Colonic mucosa (tissue), 4 donors: ENCODE data around the gene B4GALT6. TPM values are rescaled to one million over a fixed set of nuclear protein-coding genes. Genes with fewer than 3 reads are reported as not detected.
A peak's percentile ranks its signal among the peaks of the same experiment; 100 is the strongest.

Source experiments
- DNase-seq: peaks from one replicate; pipeline ENCODE4 v3.0.0-alpha.2; 2020
- H3K27ac ChIP-seq: fragments of 200-600 bp; one replicate; pipeline ENCODE4 v1.8.0; 2021
- H3K27me3 ChIP-seq: fragments of 200-600 bp; one replicate; pipeline ENCODE4 v1.8.0; 2021
- H3K36me3 ChIP-seq: fragments of 200-600 bp; one replicate; pipeline ENCODE4 v1.8.0; 2021
- H3K4me1 ChIP-seq: fragments of 200-600 bp; one replicate; pipeline ENCODE4 v1.8.0; 2021; ENCODE audit warnings: mild to moderate bottlenecking
- H3K4me3 ChIP-seq: fragments of 200-600 bp; one replicate; pipeline ENCODE4 v1.8.0; 2021
- H3K9ac ChIP-seq, 2 donors: one replicate each; pipeline ENCODE4 v1.7.0; 2013; ENCODE audit warnings: control low read depth in 2 of 2, low read depth in 2 of 2, low read length in 2 of 2
- H3K9me3 ChIP-seq: fragments of 200-600 bp; one replicate; pipeline ENCODE4 v1.8.0; 2021
- intact Hi-C: fragments of 100-400 bp; cut with DNase I; formaldehyde crosslinking; loops from one replicate; pipeline ENCODE4 v1.14.1; 2022
- total RNA-seq, 2 donors: library from RNA; stranded (reverse); fragmentation: NEBNext Ultra II Directional in 1 of 2; extraction: Animal tissue kit (Norgen Biotek cat#: 25700) in 1 of 2; gene quantifications; one replicate each; pipeline ENCODE4 v1.2.1, GENCODE V29; 2021
- TF ChIP-seq, protein P1 (sequence below): fragments of 200-600 bp; IDR thresholded peaks from one replicate; pipeline ENCODE4 v1.8.0; 2022; ENCODE audit warnings: antibody characterized with exemption, mild to moderate bottlenecking
- donor health status: healthy.
- donor health status: DM: no; HTN: no; CAD: no.
- donor health status: DM: no; HTN: no; CAD: no.

Gene B4GALT6
- total RNA-seq, 2 donors from 2014 or later: 5.7 to 7.5 TPM

DNA sequence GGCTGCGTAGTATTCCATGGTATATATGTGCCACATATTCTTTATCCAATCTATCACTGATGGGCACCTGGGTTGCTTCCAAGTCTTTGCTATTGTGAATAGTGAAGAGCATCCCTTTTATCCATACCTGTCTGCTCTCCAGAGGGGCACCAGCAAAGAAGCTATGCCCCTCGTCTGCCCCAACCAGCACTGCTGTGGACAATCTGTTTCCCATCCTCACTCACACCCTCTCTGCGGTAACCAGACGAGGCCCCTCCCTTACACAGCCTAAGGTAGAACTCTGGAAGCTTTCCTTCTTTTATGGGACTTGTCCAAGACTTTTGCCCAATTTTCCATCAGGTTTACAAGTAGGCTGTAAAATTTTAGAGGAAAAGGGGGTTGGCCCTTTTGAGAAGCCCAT, 67.8 kb downstream of the B4GALT6 start:
- TF ChIP-seq, protein P1, sequence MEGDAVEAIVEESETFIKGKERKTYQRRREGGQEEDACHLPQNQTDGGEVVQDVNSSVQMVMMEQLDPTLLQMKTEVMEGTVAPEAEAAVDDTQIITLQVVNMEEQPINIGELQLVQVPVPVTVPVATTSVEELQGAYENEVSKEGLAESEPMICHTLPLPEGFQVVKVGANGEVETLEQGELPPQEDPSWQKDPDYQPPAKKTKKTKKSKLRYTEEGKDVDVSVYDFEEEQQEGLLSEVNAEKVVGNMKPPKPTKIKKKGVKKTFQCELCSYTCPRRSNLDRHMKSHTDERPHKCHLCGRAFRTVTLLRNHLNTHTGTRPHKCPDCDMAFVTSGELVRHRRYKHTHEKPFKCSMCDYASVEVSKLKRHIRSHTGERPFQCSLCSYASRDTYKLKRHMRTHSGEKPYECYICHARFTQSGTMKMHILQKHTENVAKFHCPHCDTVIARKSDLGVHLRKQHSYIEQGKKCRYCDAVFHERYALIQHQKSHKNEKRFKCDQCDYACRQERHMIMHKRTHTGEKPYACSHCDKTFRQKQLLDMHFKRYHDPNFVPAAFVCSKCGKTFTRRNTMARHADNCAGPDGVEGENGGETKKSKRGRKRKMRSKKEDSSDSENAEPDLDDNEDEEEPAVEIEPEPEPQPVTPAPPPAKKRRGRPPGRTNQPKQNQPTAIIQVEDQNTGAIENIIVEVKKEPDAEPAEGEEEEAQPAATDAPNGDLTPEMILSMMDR: no peak
- H3K36me3 ChIP-seq: no peaks in the 10 kb centered on the region
- intact Hi-C loops: no loop called here

DNA sequence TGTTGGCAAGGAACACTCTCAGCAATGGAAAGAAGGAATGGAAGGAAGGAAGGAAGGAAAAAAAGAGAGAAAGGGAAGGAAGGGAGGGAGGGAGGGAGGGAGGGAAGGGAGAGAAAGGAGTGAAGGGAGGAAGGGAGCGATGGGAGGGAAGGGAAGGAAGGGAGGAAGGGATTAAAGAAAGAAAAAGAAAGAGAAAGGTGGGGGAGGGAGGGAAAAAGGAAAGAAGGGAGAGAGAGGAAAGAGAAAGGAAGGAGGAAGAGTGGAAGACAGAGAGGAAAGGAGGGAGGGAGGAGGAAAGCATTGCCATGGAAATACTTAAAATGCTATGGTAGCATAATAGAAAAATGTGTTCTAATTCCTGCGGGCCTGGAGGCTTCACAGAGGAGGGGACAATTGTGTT, 70.3 kb downstream of the B4GALT6 start:
- no peaks in the 10 kb centered on the region for H3K36me3 ChIP-seq
- no peak for DNase-seq
- no peak overlapping the region for H3K4me3 ChIP-seq
- H3K4me1 ChIP-seq: no peaks in the 10 kb centered on the region
- H3K27ac ChIP-seq: no peak overlapping the region
- intact Hi-C loops: no loop called here
- H3K9me3 ChIP-seq: no peaks in the 10 kb centered on the region
- no peaks in the 10 kb centered on the region for H3K27me3 ChIP-seq
- no peak overlapping the region for H3K9ac ChIP-seq
- TF ChIP-seq, protein P1: no peak

More for the DNA sequence above, 67.8 kb downstream of the B4GALT6 start:
- DNase-seq: no peak
- no peaks in the 10 kb centered on the region for H3K4me1 ChIP-seq
- no peak overlapping the region for H3K27ac ChIP-seq
- H3K9ac ChIP-seq: no peak overlapping the region
- no peak overlapping the region for H3K4me3 ChIP-seq
- H3K9me3 ChIP-seq: no peaks in the 10 kb centered on the region
- H3K27me3 ChIP-seq: no peaks in the 10 kb centered on the region

DNA sequence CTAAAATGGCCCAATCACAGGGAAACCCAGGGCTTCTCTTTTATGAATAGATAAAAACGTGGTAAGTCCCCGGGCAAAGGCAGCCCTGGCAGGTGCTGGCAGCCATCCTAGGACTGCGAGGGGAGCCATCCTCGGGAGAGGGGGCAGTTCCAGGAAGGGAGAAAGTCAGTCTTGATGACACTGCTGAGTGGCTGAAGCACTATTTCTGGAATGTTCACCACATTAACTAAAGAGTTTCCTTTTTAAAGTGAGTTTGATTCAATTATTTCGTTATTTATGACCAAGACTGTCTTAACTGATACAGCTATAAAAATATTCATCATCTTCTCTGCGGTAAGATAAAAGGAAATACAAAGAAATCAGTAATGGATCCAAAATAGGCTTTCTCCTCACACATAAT, 72.3 kb downstream of the B4GALT6 start:
- DNase-seq: no peak
- no peak overlapping the region for H3K4me3 ChIP-seq
- H3K9me3 ChIP-seq: no peaks in the 10 kb centered on the region
- no peaks in the 10 kb centered on the region for H3K4me1 ChIP-seq
- no peaks in the 10 kb centered on the region for H3K27me3 ChIP-seq
- H3K27ac ChIP-seq: no peak overlapping the region
- no peak overlapping the region for H3K9ac ChIP-seq
- TF ChIP-seq, protein P1: no peak
- intact Hi-C loops: no loop called here
- H3K36me3 ChIP-seq: no peaks in the 10 kb centered on the region

DNA sequence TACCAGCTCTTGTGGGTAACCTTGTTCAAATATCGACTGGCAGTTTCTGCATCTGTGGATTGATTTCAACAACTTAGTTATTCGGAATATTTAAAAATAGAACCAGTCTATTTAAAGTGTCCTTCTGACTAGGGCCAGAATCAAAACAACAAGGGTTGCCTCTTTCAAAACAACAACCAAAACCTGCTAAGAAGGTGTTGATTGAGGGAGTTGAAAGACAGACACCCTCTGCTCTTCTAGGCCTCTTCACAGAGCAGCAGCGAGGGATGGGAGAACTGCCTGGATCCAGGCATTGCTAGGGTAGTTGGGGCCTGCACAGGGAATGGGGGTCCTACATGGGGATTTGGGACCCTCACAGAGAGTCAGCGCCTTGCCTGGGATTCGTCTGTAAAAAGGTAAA, 72.9 kb downstream of the B4GALT6 start:
- no peaks in the 10 kb centered on the region for H3K4me1 ChIP-seq
- H3K27me3 ChIP-seq: no peaks in the 10 kb centered on the region
- no peak overlapping the region for H3K4me3 ChIP-seq
- TF ChIP-seq, protein P1: no peak
- intact Hi-C loops: no loop called here
- DNase-seq: no peak
- H3K27ac ChIP-seq: no peak overlapping the region
- no peaks in the 10 kb centered on the region for H3K36me3 ChIP-seq
- H3K9me3 ChIP-seq: no peaks in the 10 kb centered on the region
- H3K9ac ChIP-seq: no peak overlapping the region

DNA sequence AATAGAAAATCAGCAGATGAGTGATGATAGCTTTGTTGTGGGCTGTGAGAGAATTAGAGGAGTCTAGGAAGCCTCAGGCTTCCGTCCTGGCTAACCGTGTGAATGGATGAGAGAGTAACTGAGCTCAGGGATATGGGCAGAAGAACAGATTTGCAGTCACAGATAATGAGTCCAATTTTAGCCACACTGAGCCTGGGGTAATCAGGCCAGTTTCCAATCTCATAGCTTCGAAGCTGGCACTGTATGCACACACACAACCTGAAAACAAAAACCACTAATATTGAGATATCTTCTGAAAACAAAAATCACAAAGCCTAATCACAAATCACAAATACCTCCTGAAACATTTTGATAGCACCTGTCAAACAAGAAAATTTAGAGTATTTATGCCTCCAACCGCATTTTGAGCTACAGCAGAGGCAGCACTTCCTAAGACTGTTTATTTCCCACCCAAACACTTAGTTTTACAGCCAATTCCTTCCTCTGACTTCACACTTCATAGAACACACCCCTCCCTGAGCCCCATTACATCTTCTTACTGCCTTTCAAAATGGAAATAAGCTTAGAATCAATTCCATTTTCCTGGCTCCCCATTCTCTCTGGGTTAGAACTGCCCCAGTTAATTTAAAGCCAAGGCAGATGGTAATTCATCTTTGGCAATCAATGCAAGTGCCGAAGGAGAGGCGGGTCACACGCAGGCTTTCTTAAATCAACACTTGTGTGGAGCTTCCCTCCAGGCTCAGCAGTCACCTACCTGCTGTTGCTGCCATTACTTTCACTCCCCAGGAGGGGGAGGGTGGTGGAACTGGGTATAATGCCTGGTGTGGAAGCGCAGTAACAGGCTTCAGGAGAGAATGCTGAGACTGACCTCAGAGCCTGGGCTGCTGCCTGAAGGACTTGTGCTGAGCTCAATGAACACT, 73.8 kb downstream of the B4GALT6 start:
- H3K27me3 ChIP-seq: no peaks in the 10 kb centered on the region
- no peaks in the 10 kb centered on the region for H3K9me3 ChIP-seq
- TF ChIP-seq, protein P1: peak; percentile 35
- H3K4me3 ChIP-seq: no peak overlapping the region
- intact Hi-C loops: no loop called here
- no peak overlapping the region for H3K27ac ChIP-seq
- H3K4me1 ChIP-seq: no peaks in the 10 kb centered on the region
- no peaks in the 10 kb centered on the region for H3K36me3 ChIP-seq
- DNase-seq: peak; percentile 45
- no peak overlapping the region for H3K9ac ChIP-seq
